Astrocyte (in vitro differentiated cells and primary cell): ENCODE data around the gene SYCE3. TPM values are rescaled to one million over a fixed set of nuclear protein-coding genes. Genes with fewer than 3 reads are reported as not detected.

Experiments
- DNase-seq: peaks from one replicate; pipeline ENCODE4 v3.0.0-alpha.2; 2010; ENCODE audit warnings: low read depth
- FAIRE-seq: peaks from 2 replicates; lab custom pipeline; 2011; peaks lifted over from hg19 to GRCh38; lab: Jason Lieb, UNC
- H2AFZ ChIP-seq: 2 replicates; pipeline ENCODE4 v1.6.0; 2012; ENCODE audit warnings: low read depth, low read length, inconsistent platforms
- H3K27ac ChIP-seq: 2 replicates; pipeline ENCODE4 v1.5.1; 2011; ENCODE audit warnings: low read depth, low read length, inconsistent platforms
- H3K27me3 ChIP-seq: 2 replicates; pipeline ENCODE4 v1.6.0; 2011; ENCODE audit warnings: low read length, inconsistent platforms; ENCODE audit not compliant: insufficient read depth
- H3K36me3 ChIP-seq: 2 replicates; pipeline ENCODE4 v1.5.1; 2011; ENCODE audit warnings: low read length, inconsistent platforms; ENCODE audit not compliant: insufficient read depth
- H3K4me1 ChIP-seq: 2 replicates; pipeline ENCODE4 v1.5.1; 2011; ENCODE audit warnings: low read length, inconsistent platforms; ENCODE audit not compliant: insufficient read depth
- H3K4me2 ChIP-seq: 2 replicates; pipeline ENCODE4 v1.6.0; 2012; ENCODE audit warnings: low read length, inconsistent platforms
- H3K4me3 ChIP-seq: 2 replicates; pipeline ENCODE4 v1.5.1; 2011; ENCODE audit warnings: low read depth, mild to moderate bottlenecking, low read length, inconsistent platforms; ENCODE audit not compliant: insufficient read depth
- H3K79me2 ChIP-seq: 2 replicates; pipeline ENCODE4 v1.6.0; 2012; ENCODE audit warnings: mild to moderate bottlenecking, low read length, inconsistent platforms; ENCODE audit not compliant: insufficient read depth
- H3K9ac ChIP-seq: 2 replicates; pipeline ENCODE4 v1.6.0; 2012; ENCODE audit warnings: mild to moderate bottlenecking, low read length, inconsistent platforms
- H3K9me3 ChIP-seq: 2 replicates; pipeline ENCODE4 v1.5.1; 2012; ENCODE audit warnings: low read depth, mild to moderate bottlenecking, low read length, inconsistent platforms; ENCODE audit not compliant: insufficient read depth
- H4K20me1 ChIP-seq: 2 replicates; pipeline ENCODE4 v1.6.0; 2012; ENCODE audit warnings: low read length, inconsistent platforms; ENCODE audit not compliant: insufficient read depth
- H3K27ac Mint-ChIP-seq: one replicate; pipeline ENCODE4 v1.8.0; 2021; ENCODE audit warnings: mild to moderate bottlenecking, mixed read lengths; ENCODE audit not compliant: unreplicated experiment
- H3K27me3 Mint-ChIP-seq: one replicate; pipeline ENCODE4 v1.8.0; 2021; ENCODE audit warnings: low read depth, mixed read lengths; ENCODE audit not compliant: unreplicated experiment
- H3K36me3 Mint-ChIP-seq: one replicate; pipeline ENCODE4 v1.8.0; 2021; ENCODE audit warnings: low read depth, mixed read lengths; ENCODE audit not compliant: unreplicated experiment
- H3K4me1 Mint-ChIP-seq: one replicate; pipeline ENCODE4 v1.8.0; 2021; ENCODE audit warnings: low read depth, mixed read lengths; ENCODE audit not compliant: unreplicated experiment
- H3K4me3 Mint-ChIP-seq: one replicate; pipeline ENCODE4 v1.8.0; 2021; ENCODE audit warnings: mild to moderate bottlenecking, moderate library complexity, mixed read lengths; ENCODE audit not compliant: unreplicated experiment
- H3K9me3 Mint-ChIP-seq: one replicate; pipeline ENCODE4 v1.8.0; 2021; ENCODE audit warnings: mild to moderate bottlenecking, mixed read lengths; ENCODE audit not compliant: unreplicated experiment
- EZH2 ChIP-seq: IDR thresholded peaks from 2 replicates; pipeline ENCODE4 v1.6.1; 2012; ENCODE audit warnings: mild to moderate bottlenecking, low read length, inconsistent platforms; ENCODE audit not compliant: insufficient read depth
- total RNA-seq: library from RNA; stranded (reverse); gene quantifications from 2 replicates; pipeline ENCODE4 v1.2.1, GENCODE V29; 2021
- TF ChIP-seq, protein P1 (sequence below): IDR thresholded peaks from 2 replicates; pipeline ENCODE4 v1.5.1; 2011; ENCODE audit warnings: low read depth, mild to moderate bottlenecking, inconsistent platforms, low read length, moderate library complexity; ENCODE audit not compliant: insufficient read depth

Gene SYCE3
- total RNA-seq, 1 donor from 2014 or later, result not detected

DNA sequence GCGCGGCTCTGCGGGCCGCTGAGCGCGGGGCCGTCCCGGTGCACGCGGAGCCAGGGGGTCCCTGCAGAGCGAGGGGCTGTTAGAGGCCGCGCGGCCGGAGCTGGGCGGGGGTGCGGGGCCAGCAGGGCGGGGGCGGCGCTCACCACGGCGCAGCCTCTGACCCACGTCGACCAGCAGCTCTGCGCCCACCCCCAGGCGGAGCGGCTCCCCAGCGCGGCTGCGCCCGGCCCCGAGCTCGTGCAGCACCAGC, 36.9 kb downstream of the SYCE3 start:
- Histone ChIP-seq H3K4me1 (peaks cover 26% of the 10 kb centered on the region), H3K9ac (peak overlapping the region; percentile 74), H3K9me3 (no peaks in the 10 kb centered on the region), H3K4me2 (peak overlapping the region; percentile 99), H3K27me3 (peaks cover 16% of the 10 kb centered on the region), H3K4me3 (peak overlapping the region; percentile 72), H3K36me3 (no peaks in the 10 kb centered on the region), H3K27ac (peak overlapping the region; percentile 21), H3K79me2 (peaks cover 36% of the 10 kb centered on the region), H2AFZ (peak overlapping the region; percentile 83), H4K20me1 (peaks cover 42% of the 10 kb centered on the region)
- H3K4me3 Mint-ChIP-seq, result peak overlapping the region; percentile 97
- H3K36me3 Mint-ChIP-seq, result peaks cover 7% of the 10 kb centered on the region
- H3K27me3 Mint-ChIP-seq, result no peaks in the 10 kb centered on the region
- peaks cover 3% of the 10 kb centered on the region for H3K9me3 Mint-ChIP-seq
- H3K4me1 Mint-ChIP-seq, result peaks cover 4% of the 10 kb centered on the region
- no peak overlapping the region for H3K27ac Mint-ChIP-seq
- no peak for DNase-seq
- TF ChIP-seq, protein P1, sequence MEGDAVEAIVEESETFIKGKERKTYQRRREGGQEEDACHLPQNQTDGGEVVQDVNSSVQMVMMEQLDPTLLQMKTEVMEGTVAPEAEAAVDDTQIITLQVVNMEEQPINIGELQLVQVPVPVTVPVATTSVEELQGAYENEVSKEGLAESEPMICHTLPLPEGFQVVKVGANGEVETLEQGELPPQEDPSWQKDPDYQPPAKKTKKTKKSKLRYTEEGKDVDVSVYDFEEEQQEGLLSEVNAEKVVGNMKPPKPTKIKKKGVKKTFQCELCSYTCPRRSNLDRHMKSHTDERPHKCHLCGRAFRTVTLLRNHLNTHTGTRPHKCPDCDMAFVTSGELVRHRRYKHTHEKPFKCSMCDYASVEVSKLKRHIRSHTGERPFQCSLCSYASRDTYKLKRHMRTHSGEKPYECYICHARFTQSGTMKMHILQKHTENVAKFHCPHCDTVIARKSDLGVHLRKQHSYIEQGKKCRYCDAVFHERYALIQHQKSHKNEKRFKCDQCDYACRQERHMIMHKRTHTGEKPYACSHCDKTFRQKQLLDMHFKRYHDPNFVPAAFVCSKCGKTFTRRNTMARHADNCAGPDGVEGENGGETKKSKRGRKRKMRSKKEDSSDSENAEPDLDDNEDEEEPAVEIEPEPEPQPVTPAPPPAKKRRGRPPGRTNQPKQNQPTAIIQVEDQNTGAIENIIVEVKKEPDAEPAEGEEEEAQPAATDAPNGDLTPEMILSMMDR, result peak; percentile 3
- TF ChIP-seq EZH2, result no peak
- no peak for FAIRE-seq

DNA sequence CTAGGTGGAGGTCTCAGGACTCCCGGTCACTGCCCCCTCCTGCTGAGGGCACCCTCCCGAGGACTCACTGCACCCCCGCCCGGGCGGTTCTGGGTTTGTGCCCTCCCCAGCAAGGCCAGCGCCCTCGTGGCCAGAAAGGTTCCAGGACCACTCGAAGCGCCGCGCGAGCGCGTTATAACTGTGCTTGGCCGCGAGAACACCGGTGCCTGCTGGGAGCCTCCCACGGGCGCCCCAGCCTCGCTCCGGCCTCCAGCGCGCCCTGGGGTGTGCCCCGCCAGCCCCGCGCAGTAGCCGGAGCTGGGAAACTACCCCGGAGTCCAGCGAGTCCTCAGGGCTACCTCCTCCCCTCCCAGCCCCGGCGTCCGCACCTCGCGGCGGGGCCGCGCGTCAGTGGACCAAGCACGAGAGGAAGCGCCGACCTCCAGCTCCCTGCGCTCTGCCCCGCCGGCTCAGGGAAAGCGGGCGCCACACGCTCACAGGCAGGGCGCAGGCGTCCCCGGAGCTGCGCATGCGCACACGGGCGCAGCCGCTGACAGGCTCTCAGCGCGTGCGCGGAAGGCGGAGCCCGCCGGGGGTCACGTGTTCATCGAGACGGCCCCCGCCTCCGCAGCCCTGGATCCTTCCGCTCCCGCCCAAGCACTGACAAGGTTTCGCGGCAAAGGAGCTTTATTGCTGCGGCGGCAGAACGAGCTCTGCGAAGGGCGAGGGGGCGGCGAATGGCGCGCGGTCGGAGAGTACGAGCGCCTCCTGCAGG, 37.4 kb downstream of the SYCE3 start, which contains the start of gene SCO2:
Gene SCO2, minus strand, starts transcription at position 495 of the 754 bp plus-strand sequence. CDS start 1,187 bp downstream, outside the sequence.
- peak within 1 kb of the TSS; percentile 77 for H3K27ac ChIP-seq
- H3K4me3 ChIP-seq, result peak within 1 kb of the TSS; percentile 72
- peak; percentile 94 for DNase-seq
- Mint-ChIP-seq H3K27ac (peak within 1 kb of the TSS; percentile 90), H3K27me3 (no peaks in the 10 kb centered on the region), H3K9me3 (peaks cover 3% of the 10 kb centered on the region), H3K36me3 (peaks cover 7% of the 10 kb centered on the region), H3K4me3 (peak within 1 kb of the TSS; percentile 97), H3K4me1 (peaks cover 4% of the 10 kb centered on the region)
- TF ChIP-seq EZH2, result no peak
- TF ChIP-seq, protein P1, result no peak
- peak within 1 kb of the TSS; percentile 99 for H3K4me2 ChIP-seq
- peak within 1 kb of the TSS; percentile 84 for H3K9ac ChIP-seq
- H3K4me1 ChIP-seq, result peaks cover 22% of the 10 kb centered on the region
- H3K27me3 ChIP-seq, result peaks cover 12% of the 10 kb centered on the region
- peak; percentile 17 for FAIRE-seq
- peak within 1 kb of the TSS; percentile 83 for H2AFZ ChIP-seq
- H3K36me3 ChIP-seq, result no peaks in the 10 kb centered on the region
- no peaks in the 10 kb centered on the region for H3K9me3 ChIP-seq
- peaks cover 42% of the 10 kb centered on the region for H4K20me1 ChIP-seq
- H3K79me2 ChIP-seq, result peaks cover 36% of the 10 kb centered on the region

DNA sequence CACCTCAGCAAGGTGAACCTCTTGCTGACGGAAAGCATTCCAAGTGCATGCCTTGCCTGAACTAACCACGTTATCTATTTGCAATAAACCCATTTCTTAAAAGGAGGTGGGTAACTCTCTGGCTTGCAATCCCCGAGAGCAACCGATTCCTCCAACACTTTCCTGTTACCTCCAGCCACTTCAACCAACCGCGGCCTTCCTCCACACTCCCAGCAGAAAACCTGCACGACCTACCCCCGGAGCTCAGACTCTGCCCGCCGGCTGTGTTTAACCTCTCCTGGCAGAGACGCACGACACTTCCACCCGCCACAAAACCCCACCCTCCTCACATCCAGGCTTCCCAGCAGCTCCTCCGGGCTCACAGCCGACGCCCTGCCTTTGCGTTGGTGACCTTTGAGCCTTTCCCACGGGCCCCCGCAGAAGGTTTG, 38.0 kb downstream of the SYCE3 start:
- Mint-ChIP-seq H3K27ac (peak overlapping the region; percentile 90), H3K4me3 (peak overlapping the region; percentile 97)
- DNase-seq, result no peak

More for the DNA sequence above, 38.0 kb downstream of the SYCE3 start:
- Histone ChIP-seq H3K27ac (peak overlapping the region; percentile 77), H2AFZ (peak overlapping the region; percentile 81), H3K9ac (peak overlapping the region; percentile 84), H3K36me3 (no peaks in the 10 kb centered on the region), H3K79me2 (peaks cover 36% of the 10 kb centered on the region), H3K9me3 (no peaks in the 10 kb centered on the region), H3K4me2 (peak overlapping the region; percentile 99), H3K27me3 (peaks cover 7% of the 10 kb centered on the region), H4K20me1 (peaks cover 42% of the 10 kb centered on the region), H3K4me1 (peaks cover 20% of the 10 kb centered on the region), H3K4me3 (peak overlapping the region; percentile 72)
- Mint-ChIP-seq H3K36me3 (peaks cover 7% of the 10 kb centered on the region), H3K27me3 (no peaks in the 10 kb centered on the region), H3K4me1 (peaks cover 4% of the 10 kb centered on the region), H3K9me3 (peaks cover 3% of the 10 kb centered on the region)
- no peak for FAIRE-seq
- TF ChIP-seq, protein P1, result no peak
- TF ChIP-seq EZH2, result no peak
